HG03558 (cell line): ENCODE data around the gene MFAP4.

Experiments
- ATAC-seq: cut with Tn5 transposase; IDR thresholded peaks from one replicate; pipeline ENCODE4 v1.9.1; 2021; ENCODE audit warnings: moderate number of reproducible peaks; ENCODE audit not compliant: unreplicated experiment; ENCODE audit errors: extremely low read depth

The MFAP4 gene

DNA sequence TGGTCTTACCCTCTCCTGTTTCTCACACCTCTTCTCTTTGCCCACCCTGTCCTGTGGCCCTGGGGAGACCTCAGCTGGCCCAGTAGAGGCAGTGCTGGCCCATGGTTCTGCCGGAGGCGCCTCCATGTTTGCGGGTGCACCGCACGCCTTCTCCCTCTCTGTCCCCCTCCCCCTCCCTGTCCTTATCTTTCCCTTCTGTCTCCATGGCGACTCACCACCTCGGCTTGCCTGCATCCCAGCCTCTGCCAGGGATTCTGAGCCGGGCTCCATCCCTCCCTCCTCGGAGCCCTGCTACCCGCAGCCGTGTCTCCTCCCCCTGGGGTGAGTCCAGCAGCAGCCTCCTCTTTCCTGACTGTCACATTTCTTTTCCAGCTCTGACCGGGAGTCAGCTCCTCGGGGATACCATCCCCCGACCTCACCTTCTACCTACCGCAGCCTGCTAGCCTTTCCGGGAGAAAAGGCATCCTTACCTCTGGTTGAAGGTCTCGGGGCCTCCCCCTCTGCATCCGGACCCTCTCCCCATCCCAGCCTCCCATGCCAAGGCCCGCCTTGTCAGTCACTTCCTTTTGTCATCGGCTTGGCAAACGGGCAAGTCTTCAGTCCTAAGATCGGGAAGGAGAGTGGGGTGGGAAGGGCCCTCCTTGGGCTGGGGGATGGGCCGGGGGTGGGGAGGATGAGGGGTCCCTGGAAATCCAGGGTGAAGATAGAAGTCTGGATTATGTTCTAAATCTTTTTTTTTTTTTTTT is 24.1 kb upstream of the MFAP4 start, which contains the start of gene RNF112:
Gene RNF112 (plus strand): TSS at position 358 of the 746 bp plus-strand sequence. CDS start 177 bp downstream, at position 535.
- ATAC-seq = no peak

DNA sequence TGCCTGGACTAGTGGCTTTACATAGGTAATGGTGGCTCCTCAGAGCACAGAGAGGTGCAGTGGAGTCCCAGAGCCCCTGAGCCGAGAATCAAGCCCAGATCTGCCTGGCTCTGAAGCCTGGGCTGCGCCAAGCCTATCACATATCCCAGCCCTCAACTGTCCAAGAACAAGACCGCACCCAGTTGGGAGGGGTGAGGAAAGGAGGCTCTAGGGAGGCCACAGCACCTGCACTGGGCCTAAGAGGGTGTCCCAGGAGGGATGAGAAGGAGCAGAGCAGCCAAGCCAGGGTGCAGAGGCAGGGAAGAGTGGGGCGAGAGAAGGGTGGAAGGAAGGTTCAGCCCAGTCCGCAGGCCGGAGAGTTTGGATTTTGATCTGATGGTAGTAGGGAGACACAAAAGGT is 23.1 kb upstream of the MFAP4 start:
- ATAC-seq = no peak

DNA sequence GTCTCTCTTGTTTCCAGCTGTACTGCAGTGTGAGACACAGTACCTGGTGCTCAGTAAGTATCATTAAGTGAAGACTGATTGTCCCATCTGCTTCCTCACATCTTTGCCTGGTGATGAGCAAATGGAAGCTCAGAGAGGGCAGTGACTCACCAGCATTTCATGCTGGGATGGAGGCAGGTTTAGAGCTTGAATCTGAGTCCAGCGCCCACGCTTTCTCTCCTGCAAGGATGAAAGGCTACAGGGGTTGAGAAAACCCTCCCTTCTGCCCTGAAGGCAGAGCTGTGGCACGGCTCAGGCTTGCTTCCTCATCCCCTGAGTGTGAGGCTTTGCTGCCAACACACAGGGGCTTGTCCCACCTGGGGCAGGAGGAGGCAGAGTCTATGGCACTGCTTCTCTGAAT is 22.5 kb upstream of the MFAP4 start:
- no peak for ATAC-seq

DNA sequence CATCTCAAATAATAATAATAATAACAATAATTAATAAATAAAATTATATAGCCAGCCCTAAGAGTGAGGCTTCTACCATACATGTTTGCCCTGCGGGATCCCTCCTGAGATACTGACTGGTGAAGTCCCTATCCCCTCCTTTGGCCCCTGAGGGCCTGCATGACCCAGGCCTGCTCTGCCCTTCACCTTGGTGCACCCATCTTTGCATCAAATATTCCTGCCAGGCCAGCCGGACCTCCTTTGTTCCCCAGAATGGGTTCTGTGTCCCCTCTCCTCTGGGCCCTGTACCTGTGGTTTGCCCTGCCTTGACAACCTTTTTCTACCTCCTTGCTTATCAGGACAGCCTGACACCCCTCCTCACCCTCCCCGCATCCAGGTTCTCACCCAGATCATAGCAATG is 22.1 kb upstream of the MFAP4 start:
- ATAC-seq = no peak

DNA sequence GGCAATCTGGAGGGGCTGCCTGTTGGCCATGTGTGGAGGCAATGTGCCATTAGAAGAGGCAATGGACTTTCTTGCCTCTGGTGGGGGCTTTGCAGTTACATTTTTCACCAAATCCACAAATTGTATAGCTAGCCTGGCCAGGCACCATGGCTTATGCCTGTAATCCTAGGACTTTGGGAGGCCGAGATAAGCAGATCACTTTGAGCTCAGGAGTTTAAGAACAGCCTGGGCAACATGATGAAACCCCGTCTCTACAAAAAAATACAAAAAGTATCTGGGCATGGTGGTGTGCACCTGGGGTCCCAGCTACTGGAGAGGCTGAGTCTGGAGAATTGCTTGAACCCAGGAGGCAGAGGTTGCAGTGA is 21.3 kb upstream of the MFAP4 start:
- ATAC-seq = no peak

DNA sequence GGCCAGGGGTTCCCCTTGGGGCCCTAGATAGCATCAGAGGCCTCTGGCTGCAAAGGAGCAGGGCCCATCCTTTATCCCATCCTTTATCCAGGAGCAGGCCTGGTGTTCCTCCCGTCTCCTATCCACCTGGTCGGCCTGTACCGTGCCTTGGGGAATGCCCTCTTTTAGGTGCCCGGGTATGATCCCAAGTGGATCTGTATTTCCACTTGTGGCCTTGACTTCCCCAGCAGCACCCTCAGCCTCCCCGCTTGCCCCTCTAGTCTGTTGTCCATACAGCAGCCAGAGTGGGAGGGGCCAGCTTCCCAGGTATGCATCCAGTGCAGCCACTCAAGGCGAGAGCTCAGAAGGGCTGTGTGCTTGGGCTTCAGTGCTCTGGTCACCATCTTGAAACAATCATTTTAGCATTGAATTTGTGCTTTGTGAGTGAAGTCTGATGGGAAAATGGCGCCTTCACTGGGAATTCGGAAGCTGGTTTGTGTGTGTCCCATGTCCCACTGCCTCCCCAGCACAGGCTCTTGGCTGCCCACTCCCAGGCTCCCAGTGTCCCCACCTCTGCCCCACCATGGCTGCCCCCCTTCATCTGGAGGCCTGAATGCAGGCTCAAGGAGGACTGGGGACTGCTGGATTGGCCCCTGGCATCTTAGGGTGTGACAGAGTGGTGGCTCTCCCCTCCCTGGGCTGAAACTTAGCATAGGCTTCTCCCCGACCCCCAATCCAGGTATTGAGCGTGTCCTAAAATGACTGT is 20.8 kb upstream of the MFAP4 start:
- ATAC-seq = no peak

DNA sequence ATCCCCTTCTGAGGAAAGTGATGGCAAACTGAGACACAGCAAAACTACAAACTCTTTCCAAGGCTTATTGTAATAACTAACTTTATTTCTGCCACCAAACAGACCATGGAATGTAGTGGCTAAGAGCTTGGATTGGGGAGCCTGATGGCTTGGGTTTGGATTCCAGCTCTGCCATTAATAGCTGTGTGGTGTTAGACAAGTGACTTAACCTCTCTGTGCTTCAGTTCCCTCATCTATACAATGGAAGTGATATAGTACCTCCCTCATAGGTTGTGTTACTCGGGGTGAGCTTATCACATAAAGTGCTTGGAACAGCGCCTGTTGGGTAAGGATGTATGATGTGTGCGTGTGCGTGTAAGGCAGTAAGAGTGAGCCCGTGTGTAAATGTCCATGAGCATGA is 18.1 kb upstream of the MFAP4 start:
- ATAC-seq = no peak

DNA sequence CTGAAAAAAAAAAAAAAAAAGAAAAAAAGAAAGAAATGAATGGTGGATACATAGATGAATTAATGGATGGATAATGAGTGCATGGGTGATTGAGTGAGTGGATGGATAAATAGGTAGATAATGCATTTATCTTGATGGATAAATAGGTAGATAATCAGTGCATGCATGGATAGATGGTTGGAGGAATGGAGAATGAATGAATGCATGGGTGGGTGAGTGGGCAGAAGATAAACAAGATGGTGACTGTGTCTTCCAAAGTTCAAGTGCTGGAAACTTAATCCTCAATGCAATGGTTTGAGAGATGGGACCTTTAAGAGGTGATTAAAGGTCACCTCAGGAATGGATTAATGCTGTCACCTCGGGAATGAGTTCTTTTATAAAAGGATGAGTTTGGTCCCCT is 17.3 kb upstream of the MFAP4 start:
- no peak for ATAC-seq

DNA sequence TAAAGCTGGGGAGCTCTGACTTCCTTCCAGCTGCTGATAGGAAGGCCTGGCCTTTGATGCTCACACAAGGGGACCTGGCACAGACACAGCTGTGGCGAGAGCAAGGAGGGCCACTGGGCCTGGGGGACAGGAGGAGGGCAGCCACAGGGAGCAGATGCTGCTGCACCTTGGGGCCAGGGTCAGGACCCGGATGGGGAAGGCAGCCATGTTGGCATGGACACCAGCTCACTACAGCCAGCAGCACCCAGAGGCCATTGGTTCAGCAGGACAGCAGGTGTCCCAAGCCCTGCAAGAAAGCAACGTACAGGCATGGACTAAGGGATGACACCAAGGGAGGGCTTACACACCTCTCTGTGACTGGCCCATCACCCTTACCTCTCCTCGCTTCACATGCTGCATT is 16.0 kb upstream of the MFAP4 start:
- no peak for ATAC-seq

DNA sequence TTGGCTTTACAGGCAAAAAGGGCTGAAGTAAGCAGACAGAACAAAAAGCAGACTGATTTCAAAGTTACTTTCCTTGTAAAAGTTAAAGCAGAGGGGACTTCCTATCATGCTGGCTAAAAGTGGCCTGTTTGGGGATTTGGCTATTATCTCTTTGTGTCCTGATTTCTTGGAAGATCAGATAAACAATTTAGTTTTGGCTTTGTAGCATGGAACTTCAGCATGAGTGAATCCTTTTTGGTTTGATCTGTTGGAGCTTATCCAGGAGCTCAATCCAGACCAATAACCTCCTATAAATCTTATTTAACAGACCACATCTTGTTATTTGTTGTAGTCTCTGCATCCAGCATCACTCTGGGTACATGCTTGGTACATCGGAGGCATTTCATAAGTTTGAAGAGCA is 15.2 kb upstream of the MFAP4 start:
- no peak for ATAC-seq

DNA sequence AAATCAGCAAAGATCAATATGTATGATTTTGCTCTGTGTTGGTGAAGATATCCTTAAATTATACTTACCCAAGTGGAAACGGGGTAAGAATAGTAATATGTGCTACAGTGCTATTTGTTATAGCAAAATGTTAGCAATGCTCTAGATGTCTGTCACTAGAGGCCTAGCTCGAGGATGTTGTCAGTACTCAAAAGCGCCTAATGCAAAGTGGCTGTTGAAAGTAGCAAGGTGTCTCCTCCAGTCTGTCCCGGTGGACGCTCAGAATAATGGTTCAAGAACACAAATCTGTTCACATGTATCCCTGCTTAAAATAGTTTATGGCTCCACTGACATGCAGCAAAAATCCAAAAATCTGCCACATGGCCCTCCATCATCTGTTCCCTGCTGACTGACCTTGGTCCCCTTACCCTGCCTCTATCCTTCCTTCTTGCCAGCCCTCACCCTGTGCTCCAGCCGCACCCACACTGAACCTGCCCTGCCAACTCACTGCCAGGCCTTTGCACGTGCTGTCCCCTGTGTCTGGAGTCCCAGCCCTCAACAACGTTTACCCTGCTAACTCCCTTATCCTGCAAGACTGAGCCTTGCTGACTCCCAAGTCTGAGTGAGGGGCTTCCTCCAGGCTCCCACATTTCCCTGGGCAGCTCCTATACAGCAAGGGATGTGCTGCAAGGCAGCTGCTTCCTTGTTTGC is 14.5 kb upstream of the MFAP4 start:
- ATAC-seq = no peak

DNA sequence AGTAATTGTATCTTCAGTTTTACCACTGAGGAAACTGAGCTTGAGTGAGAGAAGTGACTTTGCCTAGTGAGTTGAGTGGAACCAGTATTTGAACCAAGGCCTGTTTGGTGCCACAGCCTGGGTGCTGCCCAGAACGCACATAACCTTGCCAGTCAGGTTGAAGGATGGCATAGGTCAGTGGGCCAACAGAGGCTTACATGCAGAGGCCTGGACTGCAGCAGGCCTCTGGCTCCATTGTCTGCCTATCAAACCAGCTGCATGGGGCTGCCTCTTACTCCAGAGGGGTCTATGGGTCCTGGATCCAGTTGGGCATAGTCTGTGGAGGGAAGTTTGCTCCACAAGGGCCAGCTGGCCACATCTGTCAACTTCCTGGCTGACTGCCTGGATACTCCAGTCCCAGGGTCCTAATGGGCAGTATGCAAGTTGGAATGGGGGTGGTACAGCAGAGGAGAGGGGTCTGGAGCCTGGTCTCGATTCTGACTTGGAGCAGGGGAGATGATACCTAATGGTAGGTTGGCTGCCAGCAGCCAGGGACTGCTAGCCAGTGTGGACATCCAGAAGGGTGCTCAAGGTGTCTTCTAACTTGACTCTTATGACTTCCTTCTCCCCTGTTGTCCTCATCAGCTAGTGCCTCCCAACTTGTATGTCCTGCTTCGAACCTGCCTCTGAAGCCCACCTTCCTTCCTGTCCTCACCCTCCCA is 12.9 kb upstream of the MFAP4 start:
- no peak for ATAC-seq

DNA sequence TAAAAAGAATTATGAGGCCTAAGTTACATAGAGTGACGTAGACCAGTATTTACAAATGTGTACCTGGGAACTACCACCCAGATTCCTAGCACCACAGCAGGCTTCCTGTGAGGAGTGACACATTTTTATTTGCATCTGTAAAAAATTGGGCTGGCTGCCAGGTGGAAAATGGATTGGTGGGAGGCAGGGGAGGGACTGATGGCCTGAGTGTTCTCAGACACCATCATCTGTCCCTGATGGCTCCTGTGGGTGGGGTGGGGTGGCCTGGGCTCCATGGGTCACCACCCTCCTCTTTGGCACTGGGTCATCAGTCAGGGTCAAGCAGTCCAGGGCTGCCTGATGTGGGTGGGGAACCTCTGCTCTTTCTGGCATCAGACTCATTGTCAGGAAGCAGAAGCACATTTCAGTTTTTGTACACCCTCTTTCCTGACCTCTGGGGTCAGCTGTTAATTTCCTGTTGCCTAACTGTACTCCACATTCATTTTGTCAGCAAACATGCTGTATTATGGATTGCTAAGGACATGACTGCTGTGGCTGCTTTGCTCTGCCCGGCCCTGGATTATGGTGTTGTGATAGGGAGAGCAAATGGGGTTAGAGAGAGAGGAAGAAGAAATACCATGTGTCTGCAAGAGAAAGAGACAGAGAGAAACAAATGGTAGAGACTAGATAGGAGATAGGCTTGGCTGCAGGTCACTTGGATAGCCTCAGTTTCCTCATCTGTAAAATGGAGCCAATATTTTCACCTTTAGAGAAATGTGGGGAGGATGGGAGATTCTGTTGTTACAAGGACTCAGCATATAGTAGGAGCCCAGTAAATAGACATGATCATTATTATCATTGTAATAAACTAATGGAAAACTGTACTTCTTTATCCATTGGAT is 11.6 kb upstream of the MFAP4 start:
- ATAC-seq = no peak

DNA sequence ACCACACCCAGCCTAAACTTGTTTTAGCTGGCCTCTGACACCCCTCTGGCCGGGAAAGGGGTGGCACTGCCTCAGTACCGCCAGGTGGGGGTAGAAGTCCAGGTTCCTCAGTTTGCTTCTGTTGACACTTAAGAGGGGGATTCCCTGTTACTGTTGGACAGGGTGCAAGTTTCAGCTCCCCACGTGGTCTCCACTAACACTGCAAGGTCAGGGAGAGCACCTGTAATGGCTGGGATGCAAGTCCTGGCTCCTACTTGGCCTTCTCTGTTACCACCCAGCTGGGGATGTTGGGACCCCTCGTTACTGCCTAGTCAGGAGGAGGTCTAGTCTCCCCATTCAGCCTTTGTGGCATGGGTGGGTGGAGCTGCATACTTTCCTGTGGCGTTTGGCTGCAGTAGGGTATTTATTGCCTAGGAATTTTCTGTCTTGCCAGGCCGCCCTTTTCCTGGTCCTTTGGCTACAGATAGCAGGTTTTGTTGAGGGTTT is 10.6 kb upstream of the MFAP4 start:
- ATAC-seq = no peak

DNA sequence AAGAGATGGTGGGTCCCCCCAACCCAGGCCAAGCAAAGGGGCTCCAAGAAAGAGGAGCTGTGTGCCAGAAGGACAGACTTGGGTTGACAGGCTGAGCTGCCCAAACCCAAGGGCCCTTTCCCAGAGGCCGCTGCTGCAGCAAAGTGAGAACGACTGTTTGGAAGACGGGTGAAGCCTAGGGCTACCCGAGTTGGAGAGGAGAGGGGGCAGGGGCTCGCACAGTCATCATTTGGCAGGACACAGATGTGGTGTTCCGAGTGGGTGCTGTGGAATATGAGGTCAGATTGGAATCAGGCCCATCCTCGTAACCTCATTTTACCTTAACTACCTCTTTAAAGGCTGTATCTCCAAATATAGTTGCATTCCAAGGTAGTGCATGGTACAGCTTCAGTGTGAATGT is 5.3 kb upstream of the MFAP4 start:
- ATAC-seq = no peak

DNA sequence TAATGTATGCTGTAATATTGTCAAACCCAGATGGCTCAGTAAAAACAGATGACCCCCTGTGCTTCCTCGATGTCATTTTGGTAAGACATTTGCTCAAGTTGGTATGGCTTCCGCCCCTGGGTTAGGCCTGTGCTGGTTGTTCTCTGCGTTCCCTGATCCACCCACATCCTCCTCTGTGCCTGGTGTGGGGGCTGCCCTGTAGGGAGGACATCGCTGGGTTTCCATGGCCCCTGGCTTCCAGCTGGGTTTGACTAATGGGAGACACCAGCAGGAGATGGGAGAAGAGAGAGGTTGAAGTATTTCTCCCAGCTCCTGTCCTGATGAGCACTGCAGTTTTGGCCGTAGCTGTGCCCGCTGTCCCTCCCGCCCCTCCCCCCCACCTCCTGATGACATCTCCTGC is 4.4 kb upstream of the MFAP4 start:
- no peak for ATAC-seq

DNA sequence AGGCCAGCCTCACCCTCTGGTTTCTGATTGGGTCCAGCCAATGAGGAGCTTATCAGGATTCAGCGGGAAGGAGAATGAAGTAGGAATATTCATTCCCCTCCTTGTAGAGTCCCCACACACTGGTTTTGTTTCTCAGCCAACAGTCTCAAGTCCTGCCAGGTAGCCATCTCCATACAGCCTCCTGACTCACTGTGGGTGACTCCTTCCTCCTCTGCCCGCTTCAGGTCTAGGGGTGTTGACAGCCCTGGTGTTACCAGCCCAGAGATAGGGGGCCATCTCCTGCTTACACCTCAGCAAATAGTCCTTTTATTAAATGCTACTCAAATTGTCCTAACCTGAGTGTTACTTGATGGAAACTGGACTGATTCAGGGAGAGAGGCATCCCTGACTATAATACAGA is 4.0 kb upstream of the MFAP4 start:
- ATAC-seq = no peak

DNA sequence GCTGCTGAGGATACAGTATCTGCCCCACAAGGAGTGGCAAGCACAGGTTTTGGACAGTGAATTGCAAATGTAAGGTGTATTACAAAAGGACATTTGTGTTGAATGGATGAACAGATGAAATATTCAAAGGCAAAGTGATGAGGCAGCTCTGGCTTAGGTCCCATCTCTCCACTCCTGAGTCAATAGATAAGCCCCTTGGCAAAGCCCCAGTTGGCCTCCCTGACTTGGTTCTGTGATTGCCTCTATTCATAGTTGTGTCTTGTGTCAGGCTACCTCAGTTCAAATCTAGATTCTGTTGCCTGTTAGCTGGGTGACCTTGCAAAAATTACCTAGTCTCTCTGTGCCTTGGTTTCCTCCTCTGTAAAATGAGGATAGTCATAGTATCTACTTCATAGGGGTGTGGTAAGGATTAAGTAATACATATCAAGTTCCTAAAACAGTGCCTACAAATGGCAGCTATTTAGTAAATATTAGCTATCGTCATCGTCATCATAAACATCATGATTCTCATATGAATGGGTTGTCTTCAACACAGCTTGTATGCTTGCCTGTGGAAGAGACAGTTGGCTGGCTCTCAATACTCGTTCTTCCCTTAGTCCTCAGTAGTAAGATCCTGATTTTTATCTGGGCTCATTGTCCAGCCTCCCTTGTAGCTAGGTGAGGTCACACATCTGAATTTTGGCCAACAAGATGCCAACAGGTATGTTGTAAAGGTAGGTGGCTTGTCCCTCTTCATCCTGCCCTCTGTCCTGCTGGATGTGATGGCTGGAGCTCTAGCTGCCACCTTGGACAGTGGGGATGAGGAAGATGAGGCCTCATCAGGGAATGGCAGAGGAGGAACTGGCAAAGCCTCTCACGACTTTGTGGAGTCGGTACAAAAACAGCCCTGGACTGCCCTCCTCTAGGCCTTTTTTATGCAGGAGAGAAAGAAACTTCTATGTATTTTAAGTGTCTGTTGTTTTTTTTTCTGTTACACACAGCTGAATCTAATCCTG is 2.1 kb upstream of the MFAP4 start:
- ATAC-seq = no peak
